C4-2B (cell line): ENCODE results near the gene SAP30L.

Source experiments
- H3K27ac ChIP-seq: fragments of 450-650 bp; 2 replicates; pipeline ENCODE4 v1.5.1; 2017
- CTCF ChIP-seq: fragments of 450-650 bp; conservative IDR thresholded peaks from 2 replicates; pipeline ENCODE4 v1.5.1; 2017; ENCODE audit warnings: mild to moderate bottlenecking
- ZFX ChIP-seq: fragments of 450-650 bp; IDR thresholded peaks from 2 replicates; pipeline ENCODE4 v1.6.1; 2017

SAP30L gene

DNA sequence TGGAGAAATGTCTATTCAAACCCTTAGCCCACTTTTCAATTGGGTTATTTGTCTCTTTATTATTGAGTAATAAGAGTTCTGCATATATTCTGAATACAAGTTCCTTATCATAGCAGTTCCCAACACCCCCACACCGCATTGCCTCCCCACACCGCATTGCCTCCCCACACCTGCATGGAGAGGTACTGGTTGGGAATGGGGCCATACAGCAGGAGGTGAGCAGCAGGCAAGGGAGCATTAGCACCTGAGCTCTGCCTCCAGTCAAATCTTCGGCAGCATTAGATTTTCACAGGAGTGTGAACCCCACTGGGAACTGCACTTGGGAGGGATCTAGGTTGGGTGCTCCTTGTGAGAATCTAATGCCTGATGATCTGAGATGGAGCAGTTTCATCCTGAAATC lies 10.6 kb upstream of the SAP30L start:
- no peak overlapping the region for H3K27ac ChIP-seq
- no peak for TF ChIP-seq ZFX
- no peak for TF ChIP-seq CTCF

DNA sequence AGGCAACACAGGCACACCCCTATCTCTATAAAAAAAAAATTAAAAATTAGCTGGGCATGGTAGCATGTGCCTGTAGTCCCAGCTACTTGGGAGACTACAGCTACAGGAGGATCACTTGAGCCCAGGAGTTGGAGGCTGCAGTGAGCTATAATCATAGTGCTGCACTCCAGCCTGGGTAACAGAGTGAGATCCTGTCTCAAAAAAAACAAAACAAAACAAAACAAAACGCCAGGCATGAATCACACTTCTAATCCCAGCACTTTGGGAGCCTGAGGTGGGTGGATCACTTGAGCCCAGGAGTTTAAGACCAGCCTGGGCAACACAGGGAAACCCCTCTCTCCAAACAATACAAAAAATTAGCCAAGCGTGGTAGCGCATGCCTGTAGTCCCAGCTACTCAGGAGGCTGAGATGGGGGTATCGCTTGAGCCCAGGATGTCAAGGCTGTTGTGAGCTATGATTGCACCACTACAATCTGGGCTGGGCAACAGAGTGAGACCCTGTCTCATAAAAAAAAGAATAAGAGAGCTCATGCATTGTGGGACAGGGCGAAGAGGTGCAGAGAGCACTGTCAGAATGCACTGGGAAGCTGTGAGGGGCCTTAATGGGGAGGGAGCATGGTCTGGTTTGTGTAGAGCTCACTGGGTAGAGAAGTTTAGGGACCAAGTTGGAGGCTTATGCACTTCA lies 8.4 kb upstream of the SAP30L start:
- H3K27ac ChIP-seq, result no peak overlapping the region

GRCh38 chr5:154440540-154440939 lies 5.3 kb upstream of the SAP30L start:
- no peak overlapping the region for H3K27ac ChIP-seq
- TF ChIP-seq ZFX (no peak), CTCF (no peak)

More for the DNA sequence above, 8.4 kb upstream of the SAP30L start:
- TF ChIP-seq CTCF (no peak), ZFX (no peak)

- TF ChIP-seq CTCF, result no peak
- no peak for TF ChIP-seq ZFX
- no peak overlapping the region for H3K27ac ChIP-seq
Measured at GRCh38 chr5:154442801-154443200, 3.0 kb upstream of the SAP30L start.

DNA sequence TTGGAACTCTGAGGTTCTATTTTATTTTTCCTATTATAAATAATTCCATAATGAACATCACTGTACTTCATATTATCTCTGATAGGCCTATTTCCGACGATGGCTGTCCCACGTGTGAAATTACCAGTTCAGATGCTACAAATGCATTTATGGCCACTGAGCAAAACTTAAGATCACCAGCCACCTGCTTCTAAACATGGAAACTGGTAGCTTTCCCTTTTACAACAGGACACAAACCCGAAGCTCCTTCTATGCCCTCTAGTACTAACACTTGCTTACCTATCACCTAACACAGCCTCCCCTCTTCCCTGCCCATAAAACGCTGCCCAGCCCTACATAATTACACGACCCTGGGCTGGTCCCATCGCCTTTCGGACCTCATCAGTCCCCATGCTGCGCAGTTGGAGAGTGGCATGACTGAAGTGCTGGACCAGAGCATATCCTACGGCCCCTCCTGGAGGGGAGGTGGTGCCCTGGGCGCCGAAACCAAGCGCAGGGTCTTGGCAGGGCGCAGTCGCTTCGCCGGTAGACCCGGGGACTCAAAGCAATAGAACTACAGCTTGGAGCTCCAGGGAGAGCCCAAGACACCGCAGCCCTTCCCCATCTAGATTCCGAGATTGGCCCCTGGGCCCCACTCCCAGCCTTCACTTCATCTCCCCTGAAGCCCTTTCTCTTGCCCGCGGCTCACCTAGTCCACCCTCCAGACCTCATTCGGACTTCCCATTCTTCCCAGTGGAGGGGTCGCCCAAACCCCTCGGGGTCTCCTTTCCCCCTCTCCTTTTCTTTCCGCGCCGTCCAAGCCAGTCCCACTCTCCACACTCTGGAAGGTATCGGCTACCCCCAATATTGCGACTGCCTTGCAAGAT lies 1.0 kb upstream of the SAP30L start:
- peak overlapping the region; percentile 67 for H3K27ac ChIP-seq
- TF ChIP-seq ZFX (no peak), CTCF (no peak)

DNA sequence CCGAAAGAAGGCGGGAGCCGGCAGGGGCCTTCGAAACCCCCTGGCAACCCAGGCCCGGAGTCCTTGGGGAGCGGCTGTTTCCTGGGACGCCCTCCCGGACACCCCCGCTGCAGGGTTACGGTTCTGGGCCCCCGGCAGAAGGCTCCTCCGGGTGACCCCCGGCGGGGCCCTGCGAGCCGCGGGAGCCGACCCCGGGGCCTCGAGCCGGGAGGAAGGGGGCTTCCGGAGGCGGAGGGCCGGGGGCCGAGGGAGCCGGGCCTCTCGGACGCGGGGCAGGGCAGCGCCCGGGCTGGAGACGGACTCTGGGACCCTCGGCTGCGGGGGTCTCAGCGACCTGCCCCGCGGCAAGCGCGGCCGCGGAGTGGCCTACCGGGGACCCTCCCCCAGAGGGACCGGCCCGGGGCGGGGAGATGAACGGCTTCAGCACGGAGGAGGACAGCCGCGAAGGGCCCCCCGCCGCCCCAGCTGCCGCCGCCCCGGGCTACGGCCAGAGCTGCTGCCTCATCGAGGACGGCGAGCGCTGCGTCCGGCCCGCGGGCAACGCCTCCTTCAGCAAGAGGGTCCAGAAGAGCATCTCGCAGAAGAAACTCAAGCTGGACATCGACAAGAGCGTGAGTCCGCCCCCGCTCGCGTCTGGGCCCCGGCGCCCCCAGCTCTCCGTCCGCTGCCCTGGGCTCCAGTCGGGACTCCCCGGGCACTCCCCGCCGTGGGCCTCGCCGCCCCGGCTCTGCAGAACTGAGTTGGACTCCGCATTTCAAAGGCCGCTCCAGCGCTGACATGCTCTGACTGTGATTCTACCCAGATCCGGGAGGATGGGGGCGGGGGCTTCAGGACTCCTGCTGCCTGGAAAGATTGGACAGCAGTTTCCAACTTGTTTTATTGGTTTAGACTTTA lies 645 bp downstream of the SAP30L start:
- peak; percentile 82 for TF ChIP-seq ZFX
- no peak for TF ChIP-seq CTCF
- H3K27ac ChIP-seq, result peak overlapping the region; percentile 67
